Hematopoietic multipotent progenitor cell (in vitro differentiated cells): ENCODE data around the gene PDE8B. TPM values are rescaled to one million over a fixed set of nuclear protein-coding genes. Genes with fewer than 3 reads are reported as not detected.
A peak's percentile ranks its signal among the peaks of the same experiment; 100 is the strongest.

Source experiments
- DNase-seq, 3 donors: peaks; one replicate each; pipeline ENCODE4 v3.0.0-alpha.2; 2011 to 2015; ENCODE audit warnings: low read depth in 2 of 3, low spot score in 2 of 3
- total RNA-seq: library from RNA; depleted of rRNA; stranded (reverse); fragments of >200 nt; gene quantifications from one replicate; pipeline ENCODE4 v1.2.3, GENCODE V29; 2012

Gene PDE8B
- total RNA-seq, 1 donor: 0.27 TPM

GRCh38 chr5:77281969-77282336, 71.5 kb downstream of the PDE8B start:
- no peak for DNase-seq

- DNase-seq: no peak
Observed at GRCh38 chr5:77282337-77283027, 72.0 kb downstream of the PDE8B start.

GRCh38 chr5:77285251-77285841, 74.9 kb downstream of the PDE8B start:
- no peak for DNase-seq

- peak in 1 of 3 donors; percentile 27 for DNase-seq
Observed at GRCh38 chr5:77292026-77292757, 81.7 kb downstream of the PDE8B start.

GRCh38 chr5:77294185-77294584, 83.7 kb downstream of the PDE8B start:
- peak in 2 of 3 donors; percentile 43 to 80 for DNase-seq

- DNase-seq: no peak
Observed at GRCh38 chr5:77295863-77296378, 85.4 kb downstream of the PDE8B start.

- DNase-seq: peak in 1 of 3 donors; percentile 17
Observed at GRCh38 chr5:77298146-77298545, 87.7 kb downstream of the PDE8B start.

GRCh38 chr5:77300451-77300850, 90.0 kb downstream of the PDE8B start:
- no peak for DNase-seq

GRCh38 chr5:77301447-77301883, 91.0 kb downstream of the PDE8B start:
- DNase-seq: no peak

- no peak for DNase-seq
Observed at GRCh38 chr5:77302247-77302646, 91.8 kb downstream of the PDE8B start.

- DNase-seq: no peak
Observed at GRCh38 chr5:77302653-77303052, 92.2 kb downstream of the PDE8B start.

GRCh38 chr5:77304388-77304787, 93.9 kb downstream of the PDE8B start:
- DNase-seq: no peak

GRCh38 chr5:77305222-77305846, 94.9 kb downstream of the PDE8B start:
- DNase-seq: no peak

- no peak for DNase-seq
Observed at GRCh38 chr5:77305956-77306355, 95.5 kb downstream of the PDE8B start.

GRCh38 chr5:77306531-77306930, 96.1 kb downstream of the PDE8B start:
- DNase-seq: no peak

- no peak for DNase-seq
Observed at GRCh38 chr5:77308154-77308960, 97.9 kb downstream of the PDE8B start.

GRCh38 chr5:77309140-77309539, 98.7 kb downstream of the PDE8B start:
- no peak for DNase-seq

GRCh38 chr5:77310494-77311213, 100.2 kb downstream of the PDE8B start:
- DNase-seq: no peak

- DNase-seq: no peak
Observed at GRCh38 chr5:77311214-77311571, 100.7 kb downstream of the PDE8B start.

- DNase-seq: no peak
Observed at GRCh38 chr5:77312413-77312812, 101.9 kb downstream of the PDE8B start.
